Anterior cingulate cortex (tissue), 58 donors: ENCODE data around the gene NLGN3.

Experiments used
- DNase-seq, 58 donors: peaks; one replicate each; lab custom pipeline; 2025; lab: John Stamatoyannopoulos, UW

The NLGN3 gene

GRCh38 chrX:71118032-71118984 is 26.3 kb upstream of the NLGN3 start, which contains the start of gene MED12:
MED12 (plus strand) TSS chrX:71118596; CDS start chrX:71118755, 159 bp downstream.
- peak; percentile 13 to 89 (median 76) for DNase-seq

- peak in 2 of 58 donors; percentile 15 to 27 for DNase-seq
Measured at GRCh38 chrX:71118985-71119535, 25.6 kb upstream of the NLGN3 start.

GRCh38 chrX:71128166-71128833 is 16.3 kb upstream of the NLGN3 start:
- no peak for DNase-seq

GRCh38 chrX:71128915-71129765 is 15.5 kb upstream of the NLGN3 start:
- DNase-seq, result peak in 52 of 58 donors; percentile 1 to 68 (median 27)

DNA sequence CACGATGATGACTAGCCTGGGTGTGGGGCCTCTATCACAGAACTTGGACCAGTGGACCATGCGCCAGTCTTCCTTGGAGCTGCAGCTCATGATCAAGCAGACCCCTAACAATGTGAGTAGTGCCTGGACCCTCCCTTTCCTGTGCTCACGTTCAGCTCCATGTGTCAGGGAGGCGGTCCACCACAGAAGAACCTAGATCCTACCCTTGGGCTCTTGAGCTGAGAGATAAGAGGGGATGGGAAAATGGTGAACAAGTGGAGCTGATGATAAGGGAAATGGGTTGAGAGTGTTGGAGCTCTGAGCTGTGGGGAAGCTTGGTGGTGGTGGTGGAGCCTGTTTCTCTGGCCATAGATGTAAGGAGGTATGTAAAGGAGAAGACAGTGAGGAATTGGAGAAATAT is 13.1 kb upstream of the NLGN3 start:
- no peak for DNase-seq

- no peak for DNase-seq
Measured at GRCh38 chrX:71140440-71140839, 4.2 kb upstream of the NLGN3 start.

DNA sequence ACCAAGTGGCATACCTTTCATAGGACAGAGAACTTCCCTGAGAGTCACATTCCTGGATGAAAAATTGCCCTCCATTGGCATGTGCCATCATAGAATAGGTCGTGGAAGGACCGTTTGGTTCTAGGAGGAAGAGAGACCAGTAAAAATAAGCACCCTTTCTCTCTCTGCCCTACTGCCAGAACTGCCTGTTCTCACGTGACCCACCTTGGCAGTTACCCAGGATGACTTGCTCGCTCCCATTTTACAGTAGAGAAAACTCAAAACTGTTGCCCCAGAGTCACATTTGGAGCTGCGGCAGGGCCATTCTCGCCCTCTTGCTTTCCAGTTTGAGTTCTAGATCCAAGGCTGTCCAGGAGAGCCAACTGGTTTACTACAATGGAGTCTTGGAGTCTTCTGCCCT is 1.1 kb upstream of the NLGN3 start:
- DNase-seq, result peak in 43 of 58 donors; percentile 1 to 60 (median 15)

GRCh38 chrX:71147496-71148277 is 3.0 kb downstream of the NLGN3 start:
- peak in 22 of 58 donors; percentile 3 to 41 (median 14) for DNase-seq

DNA sequence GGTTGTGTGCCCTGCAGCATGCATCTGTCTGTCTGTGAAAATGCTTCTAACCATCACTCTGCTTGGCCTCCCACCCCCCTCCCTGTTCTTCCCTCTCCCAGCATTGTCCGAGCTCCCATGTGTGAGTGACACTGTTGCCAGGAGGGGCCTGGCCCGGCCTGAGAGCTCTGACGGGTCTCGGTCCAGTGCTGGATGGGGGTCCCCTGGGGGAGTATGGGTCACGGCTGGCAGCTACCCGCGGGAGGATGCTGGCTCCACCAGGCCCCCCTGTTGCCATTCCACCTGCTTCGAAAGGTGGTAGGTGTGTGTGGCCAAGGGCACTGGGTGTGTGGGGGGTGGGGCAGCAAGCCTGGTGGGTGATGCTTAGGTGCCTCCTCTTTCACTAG is 3.6 kb downstream of the NLGN3 start:
- no peak for DNase-seq

- no peak for DNase-seq
Measured at GRCh38 chrX:71151366-71151765, 6.7 kb downstream of the NLGN3 start.

DNA sequence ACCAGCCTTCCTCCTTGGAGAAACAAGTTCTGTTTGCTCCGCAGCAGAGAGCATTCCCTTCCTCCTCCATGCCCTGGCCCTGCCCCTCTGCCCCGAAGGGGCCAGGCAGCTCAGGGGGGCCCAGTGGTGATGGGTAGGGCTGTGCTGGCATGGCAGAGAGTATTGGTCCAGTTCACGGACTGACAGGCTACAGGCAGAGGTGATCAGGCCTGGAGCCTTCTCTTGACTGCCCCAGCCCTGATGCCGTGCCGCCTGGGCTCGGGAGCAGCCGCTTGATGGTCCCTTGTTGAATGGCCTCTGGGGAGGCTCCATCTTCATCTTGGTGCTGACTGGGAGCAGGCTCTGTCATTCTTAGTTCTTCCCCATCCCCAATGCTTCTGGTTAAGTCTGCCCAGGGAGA is 9.6 kb downstream of the NLGN3 start:
- DNase-seq, result no peak

DNA sequence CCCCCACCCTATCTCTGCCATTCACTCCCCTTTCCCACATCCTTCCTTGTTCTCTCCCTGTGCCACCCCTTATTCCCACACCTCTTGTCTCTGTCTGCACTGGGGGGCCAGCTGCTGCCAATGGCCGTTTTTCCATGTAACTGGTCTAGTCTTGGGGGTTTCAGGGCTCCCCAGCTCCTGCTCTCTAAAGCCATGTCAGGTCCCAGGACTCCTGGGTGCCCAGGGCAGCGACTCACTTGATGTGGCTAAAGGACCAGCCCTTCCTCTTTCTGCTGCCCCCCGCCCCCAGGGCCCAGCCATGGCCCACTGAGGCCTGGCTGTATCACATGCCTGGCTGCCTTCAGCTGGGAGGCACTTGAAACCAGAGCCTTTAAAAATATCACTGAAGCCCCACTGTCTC is 10.0 kb downstream of the NLGN3 start:
- no peak for DNase-seq

- DNase-seq, result no peak
Measured at GRCh38 chrX:71158603-71159002, 14.0 kb downstream of the NLGN3 start.

DNA sequence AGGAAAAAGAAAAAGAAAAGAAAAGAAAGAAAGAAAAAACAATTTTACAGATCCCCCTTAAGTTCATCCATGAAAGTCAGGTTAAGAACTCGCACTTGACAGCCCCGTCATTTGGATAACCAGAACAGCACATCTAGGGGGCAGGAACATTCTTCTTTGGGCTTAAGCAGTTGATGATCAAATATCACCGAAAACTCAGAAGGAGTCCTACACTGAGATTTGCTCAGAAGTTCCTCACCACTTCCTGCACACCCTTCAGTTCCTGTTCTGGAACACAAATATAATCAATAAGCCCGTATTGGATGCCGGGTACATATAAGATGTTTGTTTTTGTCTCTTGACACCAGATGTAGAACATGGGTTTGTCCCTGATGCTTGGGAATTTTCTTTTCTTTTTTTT is 14.7 kb downstream of the NLGN3 start:
- DNase-seq, result no peak

DNA sequence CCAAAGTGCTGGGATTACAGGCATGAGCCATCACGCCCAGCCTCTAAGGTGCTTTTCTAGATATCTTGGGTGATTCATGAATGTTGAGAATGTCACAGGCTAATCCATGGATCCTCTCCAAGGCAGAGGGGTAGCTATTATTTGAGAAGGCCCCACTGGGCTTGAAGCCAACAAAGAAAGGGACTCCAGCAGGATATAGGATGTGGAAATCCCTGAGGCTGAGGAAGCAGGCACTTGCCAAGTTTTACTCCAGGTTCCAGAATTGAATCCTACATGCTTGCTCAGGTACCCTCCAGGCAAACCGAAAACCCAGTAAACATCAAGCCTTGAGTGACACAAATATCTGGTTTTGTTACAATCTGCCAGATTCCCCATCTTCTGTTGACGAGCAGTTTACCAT is 15.8 kb downstream of the NLGN3 start:
- no peak for DNase-seq

GRCh38 chrX:71162981-71163380 is 18.3 kb downstream of the NLGN3 start:
- peak in 19 of 58 donors; percentile 4 to 57 (median 18) for DNase-seq

DNA sequence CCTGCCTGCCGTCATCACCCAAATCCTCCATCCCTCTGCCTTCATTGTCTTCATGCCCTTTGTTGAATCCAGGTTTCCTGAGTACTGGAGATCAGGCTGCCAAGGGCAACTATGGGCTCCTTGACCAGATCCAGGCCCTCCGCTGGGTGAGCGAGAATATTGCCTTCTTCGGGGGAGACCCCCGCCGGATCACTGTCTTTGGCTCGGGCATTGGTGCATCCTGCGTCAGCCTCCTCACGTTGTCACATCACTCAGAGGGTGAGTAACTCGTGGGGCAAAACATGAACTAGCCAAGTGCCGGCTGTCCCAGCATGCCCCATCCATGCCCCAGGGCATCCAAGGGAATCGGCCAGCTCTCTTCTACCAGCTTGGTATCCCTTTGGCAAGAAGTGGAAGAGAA is 19.4 kb downstream of the NLGN3 start:
- no peak for DNase-seq

DNA sequence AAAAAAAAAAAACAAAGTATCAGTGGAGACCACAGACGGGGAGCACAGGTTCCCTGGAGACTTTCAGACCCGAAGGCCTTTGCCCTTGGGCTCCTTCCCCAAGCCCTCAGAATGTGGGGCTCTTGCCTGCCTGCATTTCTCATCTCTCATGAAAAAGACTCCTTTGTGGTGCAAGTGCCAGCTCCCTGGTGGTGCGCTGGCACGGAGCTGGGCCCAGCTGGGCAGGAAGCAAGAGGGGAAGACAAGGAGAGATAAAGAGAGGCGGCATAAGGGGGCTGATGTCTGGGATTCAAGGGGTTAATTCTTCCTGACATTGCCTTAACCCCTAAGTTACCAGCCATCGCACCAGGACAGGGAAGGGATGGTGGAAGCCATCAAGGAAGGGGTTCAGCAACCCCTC is 21.8 kb downstream of the NLGN3 start:
- DNase-seq, result peak in 16 of 58 donors; percentile 2 to 40 (median 18)

DNA sequence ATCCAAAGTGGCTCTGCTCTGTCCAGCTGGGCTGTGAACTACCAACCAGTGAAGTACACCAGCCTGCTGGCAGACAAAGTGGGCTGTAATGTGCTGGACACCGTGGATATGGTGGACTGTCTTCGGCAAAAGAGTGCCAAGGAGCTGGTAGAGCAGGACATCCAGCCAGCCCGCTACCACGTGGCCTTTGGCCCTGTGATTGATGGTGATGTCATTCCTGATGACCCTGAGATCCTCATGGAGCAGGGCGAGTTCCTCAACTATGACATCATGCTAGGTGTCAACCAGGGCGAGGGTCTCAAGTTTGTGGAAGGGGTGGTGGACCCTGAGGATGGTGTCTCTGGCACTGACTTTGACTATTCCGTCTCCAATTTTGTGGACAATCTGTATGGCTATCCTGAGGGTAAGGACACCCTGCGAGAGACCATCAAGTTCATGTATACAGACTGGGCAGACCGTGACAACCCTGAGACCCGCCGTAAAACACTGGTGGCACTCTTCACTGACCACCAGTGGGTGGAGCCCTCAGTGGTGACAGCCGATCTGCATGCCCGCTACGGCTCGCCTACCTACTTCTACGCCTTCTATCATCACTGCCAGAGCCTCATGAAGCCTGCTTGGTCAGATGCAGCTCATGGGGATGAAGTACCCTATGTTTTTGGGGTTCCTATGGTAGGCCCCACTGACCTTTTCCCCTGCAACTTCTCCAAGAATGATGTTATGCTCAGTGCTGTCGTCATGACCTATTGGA is 22.6 kb downstream of the NLGN3 start:
- peak in 1 of 58 donors; percentile 22 for DNase-seq
